GM19467 (cell line): Measurements from ENCODE around the gene SNX13.

Experiments
- ATAC-seq: cut with Tn5 transposase; IDR thresholded peaks from one replicate; pipeline ENCODE4 v1.9.1; 2021; ENCODE audit warnings: mild to moderate bottlenecking, moderate library complexity; ENCODE audit not compliant: unreplicated experiment

The SNX13 gene

DNA sequence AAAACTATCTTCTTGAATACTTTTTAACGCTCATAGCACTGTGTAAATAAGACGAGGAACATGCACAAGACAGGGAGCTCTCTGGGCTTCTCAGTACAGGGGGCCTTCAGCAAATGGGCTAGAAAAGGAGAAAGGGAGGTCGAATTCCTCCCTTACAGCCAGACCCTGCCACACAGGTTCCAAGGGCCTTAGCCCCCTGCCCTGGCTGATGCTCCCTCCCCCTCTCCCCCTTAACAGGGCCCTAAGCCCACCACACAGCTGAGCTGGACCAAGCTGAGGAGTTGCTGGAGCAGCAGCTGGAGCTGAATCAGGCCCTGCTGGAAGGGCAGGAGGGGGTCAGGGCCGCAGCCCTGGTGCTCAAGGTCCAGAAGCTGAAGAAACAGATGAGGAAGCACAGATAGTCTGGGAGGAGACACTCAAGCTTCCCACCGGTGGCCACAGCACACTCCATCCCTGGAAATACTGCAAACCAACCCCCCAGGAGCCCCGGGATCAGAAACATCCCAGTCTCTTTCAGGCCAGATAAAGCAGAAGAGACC lies 153.9 kb downstream of the SNX13 start:
- no peak for ATAC-seq

DNA sequence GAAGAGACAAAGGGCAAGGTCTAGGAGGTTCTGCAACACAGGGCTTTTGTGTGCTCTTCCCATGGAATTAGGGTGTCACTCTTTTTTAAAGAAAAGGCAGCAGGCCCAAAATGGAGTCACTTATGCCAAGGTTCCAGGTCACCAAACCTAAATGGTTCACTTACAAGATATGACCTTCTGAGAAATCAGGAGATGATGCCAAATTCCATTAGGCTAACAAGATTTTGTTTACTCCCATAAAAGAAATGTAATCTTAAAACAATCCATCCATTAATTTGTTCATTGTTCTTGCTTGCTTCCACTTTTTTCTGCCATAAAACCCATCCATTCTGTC lies 158.1 kb downstream of the SNX13 start:
- no peak for ATAC-seq

DNA sequence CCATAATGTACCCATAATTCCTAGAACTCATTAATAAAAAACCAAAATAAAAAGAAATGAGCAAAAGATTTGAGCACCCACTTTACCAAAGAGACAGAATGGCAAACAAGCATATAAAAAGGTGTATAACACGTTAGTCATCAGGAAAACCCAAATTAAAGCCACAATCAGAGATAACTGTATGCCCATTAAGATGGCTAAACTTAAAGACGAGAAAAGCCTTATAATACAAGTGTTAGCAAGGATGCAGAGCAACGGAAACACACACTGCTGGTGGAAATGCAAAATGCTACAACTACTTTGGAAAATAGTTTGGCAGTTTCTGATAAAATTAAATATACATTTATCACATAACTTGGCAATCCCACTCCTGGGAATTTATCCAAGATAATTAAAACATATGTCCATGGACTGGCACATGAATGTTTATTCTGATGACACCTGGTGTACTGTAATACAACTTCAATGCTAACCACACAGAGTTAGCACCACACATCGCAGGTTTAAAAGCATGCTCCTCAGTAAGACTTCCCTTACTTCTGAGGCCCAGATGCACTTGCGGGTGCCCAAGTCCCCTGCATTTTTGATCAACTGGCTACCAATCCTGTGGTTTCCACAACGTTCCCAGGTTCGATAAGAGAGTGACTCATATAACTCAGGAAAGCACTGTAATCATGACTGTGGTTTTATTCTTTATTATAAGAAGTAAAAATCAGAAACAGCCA lies 158.6 kb downstream of the SNX13 start:
- ATAC-seq = no peak

DNA sequence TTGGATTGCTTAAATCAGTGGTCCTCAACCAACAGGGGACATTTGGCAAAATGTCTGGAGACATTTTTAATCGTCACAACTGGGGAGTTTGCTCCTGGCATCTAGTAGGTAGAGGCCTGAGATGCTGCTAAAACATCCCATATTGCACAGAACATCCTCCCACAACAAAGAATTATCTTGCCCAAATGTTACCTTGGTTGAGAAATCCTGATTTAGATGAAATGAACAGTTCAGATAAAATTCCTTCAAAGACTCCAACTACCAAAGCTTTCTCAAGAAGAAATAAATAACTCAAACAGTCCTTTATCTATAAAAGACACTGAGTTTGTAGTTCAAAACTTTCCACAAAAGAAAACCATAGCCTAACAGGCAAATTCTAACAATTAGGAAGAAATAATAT lies 160.9 kb downstream of the SNX13 start:
- no peak for ATAC-seq

DNA sequence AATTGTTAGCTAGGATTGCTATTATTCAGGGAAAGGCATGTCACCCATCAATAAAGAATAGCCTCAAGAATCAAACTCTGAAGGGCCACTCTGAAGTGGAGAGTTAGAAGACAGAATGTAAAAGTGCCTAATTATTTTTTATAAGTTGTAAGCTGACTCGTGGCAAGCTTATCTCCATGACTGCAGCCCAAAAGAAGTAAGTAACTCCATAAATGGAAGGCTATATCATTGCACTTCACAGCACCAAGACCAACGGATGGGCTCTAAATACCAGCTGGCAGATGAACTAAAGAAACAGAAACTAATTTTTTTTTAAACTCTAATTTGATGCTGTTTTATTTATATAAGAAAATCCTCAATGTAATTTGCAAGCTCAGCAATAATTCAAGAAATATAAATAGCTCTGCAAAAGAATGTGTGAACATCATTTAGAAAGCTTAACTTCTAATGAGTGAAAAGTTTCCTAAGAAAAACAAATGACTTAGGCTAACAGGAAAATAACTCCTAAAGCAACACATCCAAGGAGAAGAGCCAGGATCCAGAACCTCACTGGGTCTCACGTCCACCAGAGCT lies 165.5 kb downstream of the SNX13 start:
- ATAC-seq = no peak

DNA sequence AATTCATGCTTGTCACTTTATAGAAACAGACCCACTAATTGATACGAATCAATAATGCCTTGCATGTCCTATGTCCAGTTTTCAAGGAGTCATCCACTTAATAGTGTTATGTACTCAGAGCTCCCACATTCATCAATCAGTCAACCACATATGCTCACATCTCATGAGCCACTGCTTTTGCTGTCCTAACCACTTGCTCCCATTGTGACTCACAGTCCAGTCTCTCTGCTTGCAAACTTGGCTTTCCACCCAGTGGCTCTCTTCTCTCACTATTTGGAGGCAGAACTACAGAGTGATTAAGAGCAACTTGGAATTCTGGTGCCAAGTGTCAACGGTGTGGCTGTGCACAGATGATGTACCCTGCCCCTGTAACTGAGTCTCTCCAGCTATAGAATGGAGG lies 166.0 kb downstream of the SNX13 start:
- ATAC-seq = no peak

DNA sequence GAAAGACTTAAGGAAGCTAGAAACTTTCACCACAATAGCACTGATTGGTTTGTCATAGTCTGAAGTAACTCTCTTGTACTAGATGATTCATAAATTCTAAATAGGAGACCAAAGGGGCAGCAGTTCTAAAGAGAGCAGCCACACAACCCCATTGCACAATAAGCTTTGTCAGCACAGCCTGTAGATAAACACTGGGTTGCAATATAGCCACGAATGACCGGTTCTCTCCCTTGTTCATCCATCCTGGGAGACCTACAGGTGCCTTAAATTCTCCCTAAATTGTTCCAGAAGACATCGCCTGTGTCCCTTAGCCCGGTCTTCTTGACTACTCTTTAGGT lies 167.0 kb downstream of the SNX13 start:
- no peak for ATAC-seq

DNA sequence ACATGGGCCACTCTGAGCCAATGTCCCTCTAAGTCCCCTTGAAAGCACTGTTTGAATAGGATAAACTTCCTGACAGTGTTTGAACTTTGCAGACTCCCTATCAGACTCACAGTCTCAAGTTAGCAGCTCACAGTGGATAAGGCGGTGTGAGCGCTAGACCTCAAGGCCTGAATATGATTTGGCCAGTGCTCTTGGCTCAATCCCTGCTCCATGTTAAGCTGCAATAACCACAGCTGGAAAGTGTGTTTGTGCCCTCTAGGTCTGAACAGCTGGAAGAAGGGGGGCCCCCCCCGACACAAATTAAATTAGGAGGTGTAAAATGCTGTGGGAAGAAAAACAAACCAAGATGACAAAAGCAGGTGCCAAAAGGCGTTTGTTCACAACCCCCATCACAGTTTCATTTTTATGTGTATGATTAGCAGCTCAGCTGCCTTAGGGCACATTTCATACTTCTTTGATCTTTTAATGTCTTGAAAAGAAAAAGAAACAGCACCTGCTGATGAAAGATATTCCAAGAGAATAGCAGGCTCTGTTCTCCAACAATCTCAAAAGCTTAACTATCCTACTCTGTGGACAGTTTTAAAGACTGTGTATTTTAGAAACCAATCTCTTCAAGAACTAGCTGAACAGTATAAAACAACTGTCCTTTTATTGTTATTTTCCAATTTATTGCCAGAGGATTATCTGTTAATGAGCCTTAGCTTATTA lies 167.6 kb downstream of the SNX13 start:
- ATAC-seq = no peak

DNA sequence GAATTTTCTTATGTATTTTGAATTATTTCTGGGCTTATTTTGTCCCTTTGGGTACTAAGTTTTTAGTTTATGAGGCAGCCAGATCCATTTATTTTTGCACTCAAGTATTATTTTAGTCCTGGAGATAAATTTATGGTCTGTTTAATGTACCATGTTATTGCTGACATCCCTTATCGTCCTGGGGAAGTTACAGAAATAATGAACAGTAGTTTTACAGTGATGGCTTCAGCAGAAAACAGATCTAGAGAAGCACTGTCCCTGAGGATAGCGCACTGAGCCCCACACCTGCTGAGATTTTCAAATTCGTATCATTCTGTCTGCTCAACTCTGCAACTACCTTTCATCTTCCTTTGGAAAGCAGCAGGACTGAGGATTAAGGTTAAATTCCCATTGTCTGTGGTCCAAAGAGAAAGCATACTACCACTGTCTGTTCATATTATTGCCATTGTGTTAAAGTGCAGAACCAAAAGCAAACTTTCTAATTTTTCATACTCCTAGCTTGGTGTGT lies 168.3 kb downstream of the SNX13 start:
- ATAC-seq = no peak

DNA sequence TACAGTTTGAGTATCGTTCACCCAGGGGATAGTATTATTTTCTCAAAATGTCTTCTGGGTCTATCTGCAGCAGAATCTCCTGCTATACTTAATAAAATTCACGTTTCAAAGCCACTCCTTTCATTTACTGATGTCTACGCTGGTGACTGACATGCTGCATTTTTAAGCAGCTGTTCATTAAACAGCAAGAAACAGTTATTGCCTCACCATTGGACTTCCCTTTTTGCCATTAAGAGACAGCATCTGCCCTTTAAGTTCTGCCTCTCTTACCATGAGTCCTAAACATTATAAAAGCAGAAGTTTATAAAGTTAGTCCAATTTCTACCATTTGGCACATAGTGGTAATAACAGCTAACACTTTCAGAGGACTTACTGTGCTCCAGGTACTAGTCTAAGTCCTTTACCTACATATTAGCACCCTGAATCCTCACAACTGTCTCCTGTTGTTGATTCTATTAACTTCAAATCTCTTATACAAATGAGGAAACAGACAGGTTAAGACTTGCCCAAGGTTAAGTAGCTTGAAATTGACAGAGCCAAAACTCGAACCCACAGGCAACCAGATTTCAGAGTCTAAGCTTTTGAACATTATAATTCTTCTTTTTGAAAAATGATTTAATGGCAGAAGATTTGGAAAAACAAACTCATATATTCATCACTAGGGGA lies 169.5 kb downstream of the SNX13 start:
- no peak for ATAC-seq

DNA sequence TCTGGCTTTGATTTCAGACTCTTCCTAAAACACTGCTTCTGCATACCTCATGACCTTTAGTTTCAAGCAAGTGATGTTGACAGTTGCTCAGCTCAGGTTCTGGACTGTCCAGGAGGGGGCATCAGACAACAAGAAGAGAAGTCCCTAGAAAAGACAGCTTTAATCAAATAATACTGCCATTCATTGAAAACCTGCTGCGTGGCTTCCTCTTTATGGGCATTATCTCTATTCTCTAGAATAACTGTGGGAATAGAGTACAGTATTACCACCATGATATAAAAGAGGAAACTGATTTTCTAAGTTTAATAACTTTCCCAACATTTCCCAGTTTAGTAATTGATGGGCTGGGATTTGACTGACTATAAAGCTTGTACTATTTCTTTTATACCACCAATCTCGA lies 170.4 kb downstream of the SNX13 start:
- ATAC-seq = no peak

DNA sequence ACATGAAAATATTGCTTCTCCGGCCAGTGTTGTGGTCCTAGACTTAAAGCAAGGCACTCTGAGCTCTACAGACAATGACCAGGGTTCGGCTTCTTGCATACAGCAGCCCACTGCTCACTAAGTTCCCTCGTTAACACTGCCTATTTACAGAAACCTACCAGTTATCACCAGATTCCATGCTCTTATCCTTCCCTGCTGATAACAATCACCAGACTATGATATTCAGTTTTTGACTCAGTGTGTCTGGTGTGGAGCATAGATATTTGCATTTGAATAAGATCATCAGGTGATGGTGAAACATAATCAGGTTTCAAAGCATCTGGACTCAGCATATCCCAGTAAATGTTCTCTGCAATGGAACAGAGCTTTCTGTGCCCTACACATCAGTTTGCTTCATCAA lies 182.3 kb downstream of the SNX13 start:
- no peak for ATAC-seq

DNA sequence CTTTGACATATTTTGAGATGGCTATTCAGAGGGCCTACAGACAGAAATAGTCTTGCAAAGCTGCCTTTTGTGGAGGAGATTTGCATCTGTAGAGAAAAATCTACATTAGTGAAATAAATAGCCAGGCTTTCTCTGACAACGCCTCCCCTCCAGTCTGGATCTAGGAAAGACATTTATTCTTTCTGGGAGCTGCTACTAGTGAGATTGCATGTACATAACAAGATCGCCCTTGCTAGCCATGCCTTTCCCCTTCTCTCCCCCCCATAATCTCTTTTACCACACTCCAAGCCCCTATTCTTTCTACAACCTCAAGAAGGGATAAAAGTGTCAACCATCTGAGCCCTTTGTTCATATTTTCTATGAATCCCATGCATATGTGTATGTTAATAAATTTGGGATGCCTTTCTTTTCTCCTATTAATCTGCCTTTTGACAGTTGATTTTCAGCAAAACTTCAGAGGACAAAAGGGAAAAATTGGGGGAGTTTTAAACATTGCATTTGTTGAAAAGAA lies 194.2 kb downstream of the SNX13 start:
- ATAC-seq = no peak

DNA sequence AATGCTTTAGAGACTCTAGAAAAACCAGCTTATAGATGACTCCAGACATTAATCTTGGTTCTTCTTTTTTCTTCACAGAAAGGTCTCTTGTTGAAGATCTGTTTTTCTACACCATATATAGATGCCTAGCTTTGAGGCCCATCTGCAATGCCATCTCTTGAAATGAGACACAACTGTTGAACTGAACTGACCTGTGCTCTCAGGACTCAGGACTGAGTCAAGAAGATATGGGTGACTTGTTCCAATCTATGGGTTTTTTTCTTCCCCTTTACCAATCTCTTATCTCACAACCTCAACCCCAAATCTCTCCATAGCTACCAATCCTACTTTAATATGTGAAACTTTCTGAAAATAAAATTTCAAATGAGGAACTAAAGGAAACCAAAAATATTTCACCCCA lies 194.7 kb downstream of the SNX13 start:
- no peak for ATAC-seq

DNA sequence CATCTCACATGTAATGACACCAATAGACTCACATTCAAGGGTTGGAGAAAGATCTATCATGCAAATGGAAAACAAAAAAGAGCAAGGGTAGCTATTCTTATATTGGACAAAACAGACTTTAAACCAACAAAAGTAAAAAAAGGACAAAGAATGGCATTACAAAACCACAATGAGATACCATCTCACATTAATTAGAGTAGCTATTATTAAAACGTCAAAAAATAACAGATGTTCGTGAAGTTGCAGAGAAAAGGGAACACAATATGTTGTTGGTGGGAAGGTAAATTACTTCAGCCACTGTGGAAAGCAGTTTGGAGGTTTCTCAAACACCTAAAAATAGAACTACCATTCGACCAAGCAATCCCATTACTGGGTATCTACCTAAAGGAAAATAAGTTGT lies 197.0 kb downstream of the SNX13 start:
- ATAC-seq = no peak

DNA sequence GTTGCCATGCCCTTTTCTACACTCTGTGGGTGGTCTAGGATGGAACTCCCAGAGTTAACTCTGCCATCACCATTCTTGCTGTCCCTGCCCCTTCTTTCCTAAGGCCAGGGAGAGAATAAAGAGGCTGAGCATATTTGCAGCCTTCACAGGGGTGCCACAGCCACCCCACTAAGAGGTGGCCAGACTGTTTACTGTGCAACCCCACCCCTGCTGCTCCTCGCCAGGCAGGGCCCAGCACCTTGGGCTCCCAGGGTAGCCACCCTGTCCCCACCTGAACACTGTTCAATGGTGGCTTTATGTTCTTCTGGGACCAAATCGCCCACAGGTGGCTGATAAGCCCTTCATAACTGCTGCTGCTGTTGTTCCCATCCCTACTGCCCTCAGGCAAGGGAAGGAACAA lies 198.9 kb downstream of the SNX13 start:
- ATAC-seq = no peak
